H9 (cell line): ENCODE measurements around the gene PCDH9. TPM values are rescaled to one million over a fixed set of nuclear protein-coding genes. Genes with fewer than 3 reads are reported as not detected.

Experiments used
- DNase-seq: peaks from one replicate; pipeline ENCODE4 v3.0.0-alpha.2; 2017
- H2AFZ ChIP-seq: one replicate; pipeline ENCODE4 v1.6.1; 2013; ENCODE audit warnings: mild to moderate bottlenecking, low read length, control low read depth, moderate library complexity
- H2AK5ac ChIP-seq: 2 replicates; pipeline ENCODE4 v1.6.1; 2013; ENCODE audit warnings: low read length, control low read depth, mixed read lengths; ENCODE audit not compliant: insufficient read length
- H2BK120ac ChIP-seq: one replicate; pipeline ENCODE4 v1.6.1; 2013; ENCODE audit warnings: low read depth, mild to moderate bottlenecking, low read length, control low read depth, inconsistent platforms; ENCODE audit not compliant: poor library complexity, severe bottlenecking
- H2BK12ac ChIP-seq: 2 replicates; pipeline ENCODE4 v1.6.1; 2013; ENCODE audit warnings: low read length, control low read depth, mixed read lengths, low read depth; ENCODE audit not compliant: insufficient read length
- H2BK15ac ChIP-seq: 2 replicates; pipeline ENCODE4 v1.6.1; 2013; ENCODE audit warnings: low read depth, low read length, control low read depth
- H2BK20ac ChIP-seq: one replicate; pipeline ENCODE4 v1.6.1; 2013; ENCODE audit warnings: low read depth, mild to moderate bottlenecking, low read length, control low read depth, inconsistent platforms; ENCODE audit not compliant: poor library complexity, severe bottlenecking
- H2BK5ac ChIP-seq: 2 replicates; pipeline ENCODE4 v1.6.1; 2013; ENCODE audit warnings: low read length, control low read depth, mixed read lengths; ENCODE audit not compliant: insufficient read length
- H3K14ac ChIP-seq: 2 replicates; pipeline ENCODE4 v1.6.1; 2013; ENCODE audit warnings: low read length, control low read depth; ENCODE audit not compliant: insufficient read depth
- H3K18ac ChIP-seq: 2 replicates; pipeline ENCODE4 v1.6.1; 2013; ENCODE audit warnings: low read depth, mild to moderate bottlenecking, mixed read lengths, low read length, control low read depth; ENCODE audit not compliant: insufficient read length
- H3K23ac ChIP-seq: 2 replicates; pipeline ENCODE4 v1.6.1; 2013; ENCODE audit warnings: low read length, control low read depth, mixed read lengths, low read depth; ENCODE audit not compliant: insufficient read length
- H3K23me2 ChIP-seq: 2 replicates; pipeline ENCODE4 v1.6.1; 2013; ENCODE audit warnings: low read depth, mild to moderate bottlenecking, mixed read lengths, low read length, control low read depth; ENCODE audit not compliant: insufficient read length, poor library complexity, severe bottlenecking
- H3K27ac ChIP-seq: 2 replicates; pipeline ENCODE4 v1.5.1; 2013; ENCODE audit warnings: low read length, control low read depth, mixed read lengths, low read depth; ENCODE audit not compliant: insufficient read length
- H3K27me3 ChIP-seq: 2 replicates; pipeline ENCODE4 v1.6.1; 2013; ENCODE audit warnings: low read length, control low read depth, inconsistent platforms; ENCODE audit not compliant: insufficient read depth
- H3K4ac ChIP-seq: 2 replicates; pipeline ENCODE4 v1.6.1; 2013; ENCODE audit warnings: low read depth, mild to moderate bottlenecking, control low read depth, inconsistent platforms, low read length, moderate library complexity
- H3K4me1 ChIP-seq: 2 replicates; pipeline ENCODE4 v1.6.1; 2013; ENCODE audit warnings: low read length, control low read depth, inconsistent platforms; ENCODE audit not compliant: insufficient read depth
- H3K4me2 ChIP-seq: 2 replicates; pipeline ENCODE4 v1.6.1; 2013; ENCODE audit warnings: low read length, control low read depth, mixed read lengths; ENCODE audit not compliant: insufficient read length, insufficient read depth
- H3K56ac ChIP-seq: 2 replicates; pipeline ENCODE4 v1.6.1; 2013; ENCODE audit warnings: low read depth, mild to moderate bottlenecking, mixed read lengths, low read length, control low read depth; ENCODE audit not compliant: insufficient read length
- H3K79me1 ChIP-seq: 2 replicates; pipeline ENCODE4 v1.6.1; 2013; ENCODE audit warnings: low read depth, mild to moderate bottlenecking, moderate library complexity, low read length, control low read depth, inconsistent platforms; ENCODE audit not compliant: insufficient read depth, poor library complexity, severe bottlenecking
- H3K79me2 ChIP-seq: 2 replicates; pipeline ENCODE4 v1.6.1; 2013; ENCODE audit warnings: low read length, control low read depth, inconsistent platforms; ENCODE audit not compliant: insufficient read depth
- H3K9ac ChIP-seq: 2 replicates; pipeline ENCODE4 v1.6.1; 2013; ENCODE audit warnings: low read length, control low read depth, mixed read lengths; ENCODE audit not compliant: insufficient read length; ENCODE audit errors: extremely low read depth
- H3K9me3 ChIP-seq: one replicate; pipeline ENCODE4 v1.6.1; 2013; ENCODE audit warnings: low read depth, low read length, inconsistent platforms; ENCODE audit not compliant: control insufficient read depth
- H3T11ph ChIP-seq: one replicate; pipeline ENCODE4 v1.6.1; 2013; ENCODE audit warnings: mild to moderate bottlenecking, low read length, control low read depth, inconsistent platforms
- H4K20me1 ChIP-seq: one replicate; pipeline ENCODE4 v1.6.1; 2013; ENCODE audit not compliant: control insufficient read depth, insufficient read length, insufficient read depth
- H4K5ac ChIP-seq: 2 replicates; pipeline ENCODE4 v1.6.1; 2013; ENCODE audit warnings: low read depth, mild to moderate bottlenecking, mixed read lengths, low read length, control low read depth; ENCODE audit not compliant: insufficient read length
- H4K8ac ChIP-seq: replicated peaks from 2 replicates; pipeline ENCODE4 v1.6.1; 2013; ENCODE audit warnings: low read length, control low read depth, mixed read lengths, low read depth; ENCODE audit not compliant: insufficient read length
- H4K91ac ChIP-seq: 2 replicates; pipeline ENCODE4 v1.6.1; 2013; ENCODE audit warnings: low read depth, mild to moderate bottlenecking, moderate library complexity, mixed read lengths, low read length, control low read depth; ENCODE audit not compliant: insufficient read length
- H3K27ac Mint-ChIP-seq, 3 experiments: 2 replicates in 2 of 3; 3 replicates in 1 of 3; pipeline ENCODE4 v1.8.0; 2020 to 2021; ENCODE audit warnings: mixed read lengths in 3 of 3, mild to moderate bottlenecking in 1 of 3, moderate library complexity in 1 of 3
- H3K27me3 Mint-ChIP-seq: 2 replicates; pipeline ENCODE4 v1.8.0; 2021; ENCODE audit warnings: low read depth, mild to moderate bottlenecking, moderate library complexity, mixed read lengths
- H3K36me3 Mint-ChIP-seq, 3 experiments: 2 replicates in 2 of 3; 3 replicates in 1 of 3; pipeline ENCODE4 v1.8.0; 2020 to 2021; ENCODE audit warnings: low read depth in 3 of 3, mixed read lengths in 3 of 3; ENCODE audit not compliant: insufficient read depth in 1 of 3
- H3K4me1 Mint-ChIP-seq, 2 experiments: 2 replicates each; pipeline ENCODE4 v1.8.0; 2020; ENCODE audit warnings: mixed read lengths in 2 of 2
- H3K4me3 Mint-ChIP-seq, 2 experiments: 2 replicates in 1 of 2; 3 replicates in 1 of 2; pipeline ENCODE4 v1.8.0; 2020 to 2021; ENCODE audit warnings: mild to moderate bottlenecking in 2 of 2, mixed read lengths in 2 of 2, moderate library complexity in 1 of 2
- H3K9me3 Mint-ChIP-seq, 2 experiments: 2 replicates in 1 of 2; 3 replicates in 1 of 2; pipeline ENCODE4 v1.8.0; 2020; ENCODE audit warnings: mild to moderate bottlenecking in 2 of 2, mixed read lengths in 2 of 2, moderate library complexity in 1 of 2
- WGBS: extraction: QIAGEN DNeasy Blood & Tissue Kit; methylation state at CpG from one replicate; pipeline ENCODE4 v1.1.7; 2013; ENCODE audit warnings: missing lambda C conversion rate, low lambda C conversion rate, mixed read lengths; ENCODE audit not compliant: insufficient read length; ENCODE audit errors: extremely low coverage; 5-methylcytosine and 5-hydroxymethylcytosine counted together
- total RNA-seq: library from RNA; stranded (reverse); gene quantifications from 2 replicates; pipeline ENCODE4 v1.2.1, GENCODE V29; 2021
- TF ChIP-seq, protein P1 (sequence below): fragments of 200-600 bp; sonication (generic); conservative IDR thresholded peaks from 3 replicates; pipeline ENCODE4 v1.8.0; 2021; ENCODE audit warnings: antibody characterized with exemption, mild to moderate bottlenecking

PCDH9 gene
- total RNA-seq, 1 experiment from 2014 or later, result 0.11 TPM

DNA sequence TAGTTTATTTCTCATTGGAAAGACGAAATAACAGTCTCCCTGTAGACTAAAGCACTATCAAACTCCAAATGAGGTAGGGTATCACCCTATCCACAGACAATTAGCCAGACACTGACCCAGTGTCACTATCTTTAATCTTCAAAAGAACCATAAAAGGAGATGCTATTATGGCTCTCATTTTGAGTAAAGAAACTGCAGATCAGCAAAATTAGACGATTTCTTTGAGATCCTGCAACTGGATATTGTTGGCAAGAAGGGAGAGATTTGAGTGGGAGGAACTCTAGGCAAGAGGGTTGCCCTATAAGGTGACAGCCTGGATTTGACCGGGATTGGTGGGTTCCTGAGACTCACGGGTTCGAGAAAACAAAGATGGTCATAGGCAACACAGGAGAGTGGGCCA is 71.2 kb downstream of the PCDH9 start:
- H2BK120ac ChIP-seq, result no peak overlapping the region
- no peak overlapping the region for H3K18ac ChIP-seq
- no peak overlapping the region for H2AK5ac ChIP-seq
- peaks cover 4 to 5% of the 10 kb centered on the region in 2 experiments for H3K4me1 Mint-ChIP-seq
- H3T11ph ChIP-seq, result no peak overlapping the region
- peak overlapping the region in 1 of 3 experiments; percentile 78; a peak in 1 of 7 replicates for H3K27ac Mint-ChIP-seq
- no peak overlapping the region for H3K27ac ChIP-seq
- no peaks in the 10 kb centered on the region for H3K9me3 ChIP-seq
- H3K23ac ChIP-seq, result no peak overlapping the region
- H3K4me1 ChIP-seq, result no peaks in the 10 kb centered on the region
- H3K4ac ChIP-seq, result no peak overlapping the region
- H2BK20ac ChIP-seq, result no peak overlapping the region
- H3K56ac ChIP-seq, result no peak overlapping the region
- H3K79me2 ChIP-seq, result no peaks in the 10 kb centered on the region
- H2BK15ac ChIP-seq, result no peak overlapping the region
- H3K4me3 Mint-ChIP-seq, result no peak overlapping the region
- no peaks in the 10 kb centered on the region for H3K9me3 Mint-ChIP-seq
- TF ChIP-seq, protein P1, sequence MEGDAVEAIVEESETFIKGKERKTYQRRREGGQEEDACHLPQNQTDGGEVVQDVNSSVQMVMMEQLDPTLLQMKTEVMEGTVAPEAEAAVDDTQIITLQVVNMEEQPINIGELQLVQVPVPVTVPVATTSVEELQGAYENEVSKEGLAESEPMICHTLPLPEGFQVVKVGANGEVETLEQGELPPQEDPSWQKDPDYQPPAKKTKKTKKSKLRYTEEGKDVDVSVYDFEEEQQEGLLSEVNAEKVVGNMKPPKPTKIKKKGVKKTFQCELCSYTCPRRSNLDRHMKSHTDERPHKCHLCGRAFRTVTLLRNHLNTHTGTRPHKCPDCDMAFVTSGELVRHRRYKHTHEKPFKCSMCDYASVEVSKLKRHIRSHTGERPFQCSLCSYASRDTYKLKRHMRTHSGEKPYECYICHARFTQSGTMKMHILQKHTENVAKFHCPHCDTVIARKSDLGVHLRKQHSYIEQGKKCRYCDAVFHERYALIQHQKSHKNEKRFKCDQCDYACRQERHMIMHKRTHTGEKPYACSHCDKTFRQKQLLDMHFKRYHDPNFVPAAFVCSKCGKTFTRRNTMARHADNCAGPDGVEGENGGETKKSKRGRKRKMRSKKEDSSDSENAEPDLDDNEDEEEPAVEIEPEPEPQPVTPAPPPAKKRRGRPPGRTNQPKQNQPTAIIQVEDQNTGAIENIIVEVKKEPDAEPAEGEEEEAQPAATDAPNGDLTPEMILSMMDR, result no peak
- H4K91ac ChIP-seq, result no peak overlapping the region
- H3K27me3 ChIP-seq, result no peaks in the 10 kb centered on the region
- H4K8ac ChIP-seq, result no peak overlapping the region
- H4K20me1 ChIP-seq, result no peaks in the 10 kb centered on the region
- H3K14ac ChIP-seq, result no peak overlapping the region
- no peak for DNase-seq
- no CpG with 5 or more reads among the region's 5 CpGs for WGBS
- no peak overlapping the region for H4K5ac ChIP-seq
- no peak overlapping the region for H3K9ac ChIP-seq
- H3K36me3 Mint-ChIP-seq, result no peaks in the 10 kb centered on the region
- H3K27me3 Mint-ChIP-seq, result no peaks in the 10 kb centered on the region
- H2BK5ac ChIP-seq, result no peak overlapping the region
- H3K79me1 ChIP-seq, result no peaks in the 10 kb centered on the region
- H2AFZ ChIP-seq, result no peak overlapping the region
- no peak overlapping the region for H3K4me2 ChIP-seq
- H3K23me2 ChIP-seq, result no peaks in the 10 kb centered on the region
- H2BK12ac ChIP-seq, result no peak overlapping the region
